ENCODE results near the gene PRM3.
"Not testable (repeated sequence)": the region's sequence is repeated elsewhere in the genome, so short reads cannot be mapped to it uniquely, and the experiment has no call there.

The PRM3 gene

DNA sequence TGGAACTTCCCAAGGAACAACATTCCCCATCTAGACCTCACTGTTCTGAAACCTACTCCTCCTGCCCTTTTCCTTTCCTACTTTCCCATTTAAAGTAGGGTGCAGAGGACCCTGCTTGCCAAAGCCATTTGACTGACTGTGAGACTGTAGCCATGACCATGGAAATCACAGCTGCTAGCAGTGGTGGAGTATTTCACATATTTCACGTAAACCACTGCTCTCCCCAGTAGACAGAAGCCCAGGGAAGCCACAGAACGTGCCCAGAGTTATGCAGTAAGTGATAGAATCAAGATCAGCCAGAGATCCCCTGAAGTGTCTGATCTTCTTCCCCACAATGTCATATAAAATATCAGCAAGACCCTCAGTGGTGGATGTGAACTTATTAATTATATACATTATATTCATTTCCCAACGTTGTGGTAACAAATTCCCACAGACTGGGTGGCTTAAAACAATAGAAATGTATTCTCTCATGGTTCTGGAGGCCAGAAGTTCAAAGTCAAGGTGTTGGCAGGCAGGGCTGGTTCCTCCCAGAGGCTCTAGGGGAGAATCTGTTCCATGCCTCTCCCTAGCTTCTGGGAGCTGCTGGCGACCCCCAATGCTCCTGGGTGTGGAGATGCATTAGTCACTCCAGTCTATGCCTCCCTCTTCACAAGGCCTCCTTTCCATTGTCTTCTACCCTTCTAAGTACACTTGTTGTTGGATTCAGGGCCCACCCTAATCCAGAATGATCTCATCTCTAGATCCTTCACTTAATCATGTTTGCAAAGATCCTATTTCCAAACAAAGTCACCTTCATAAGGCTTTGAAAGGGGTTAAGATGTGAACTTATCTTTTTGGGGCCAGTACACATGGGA lies 28.4 kb upstream of the PRM3 start:
- Histone ChIP-seq H3K36me3 (ENCODE audit: control insufficient read depth, low read depth, low read length) (no peaks in the 10 kb centered on the region), H3K9me3 (ENCODE audit: control insufficient read depth, low read depth, low read length) (no peaks in the 10 kb centered on the region), H3K4me1 (ENCODE audit: control insufficient read depth, low read depth, low read length) (peaks cover 9% of the 10 kb centered on the region), H3K27ac (ENCODE audit: low read length) (no peak overlapping the region), H3K27me3 (ENCODE audit: control insufficient read depth, insufficient read depth, low read length) (no peaks in the 10 kb centered on the region), H3K4me3 (ENCODE audit: low read length) (no peak overlapping the region), H3K9ac (ENCODE audit: low read length) (no peak overlapping the region)

DNA sequence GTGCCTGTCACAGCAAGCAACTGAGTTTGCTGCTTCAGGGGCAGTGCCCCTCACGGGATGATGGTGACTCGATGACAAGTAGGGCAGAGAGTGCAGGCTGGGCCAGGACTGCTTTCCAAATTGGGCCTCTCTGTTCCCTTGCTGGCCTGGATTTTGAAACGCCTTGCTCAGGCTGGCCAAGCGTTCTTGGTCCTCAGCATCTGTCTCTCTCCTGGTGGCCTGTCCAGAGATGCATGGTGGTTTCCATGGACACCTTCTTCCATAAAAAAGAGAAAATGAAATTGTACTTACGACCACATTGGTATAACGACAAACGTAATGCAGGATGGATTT lies 27.1 kb upstream of the PRM3 start:
- peaks cover 11% of the 10 kb centered on the region for H3K4me1 ChIP-seq (ENCODE audit: control insufficient read depth, low read depth, low read length)
- H3K27me3 ChIP-seq (ENCODE audit: control insufficient read depth, insufficient read depth, low read length): no peaks in the 10 kb centered on the region
- no peaks in the 10 kb centered on the region for H3K9me3 ChIP-seq (ENCODE audit: control insufficient read depth, low read depth, low read length)
- no peak overlapping the region for H3K4me3 ChIP-seq (ENCODE audit: low read length)
- H3K36me3 ChIP-seq (ENCODE audit: control insufficient read depth, low read depth, low read length): no peaks in the 10 kb centered on the region
- H3K9ac ChIP-seq (ENCODE audit: low read length): no peak overlapping the region
- no peak overlapping the region for H3K27ac ChIP-seq (ENCODE audit: low read length)

DNA sequence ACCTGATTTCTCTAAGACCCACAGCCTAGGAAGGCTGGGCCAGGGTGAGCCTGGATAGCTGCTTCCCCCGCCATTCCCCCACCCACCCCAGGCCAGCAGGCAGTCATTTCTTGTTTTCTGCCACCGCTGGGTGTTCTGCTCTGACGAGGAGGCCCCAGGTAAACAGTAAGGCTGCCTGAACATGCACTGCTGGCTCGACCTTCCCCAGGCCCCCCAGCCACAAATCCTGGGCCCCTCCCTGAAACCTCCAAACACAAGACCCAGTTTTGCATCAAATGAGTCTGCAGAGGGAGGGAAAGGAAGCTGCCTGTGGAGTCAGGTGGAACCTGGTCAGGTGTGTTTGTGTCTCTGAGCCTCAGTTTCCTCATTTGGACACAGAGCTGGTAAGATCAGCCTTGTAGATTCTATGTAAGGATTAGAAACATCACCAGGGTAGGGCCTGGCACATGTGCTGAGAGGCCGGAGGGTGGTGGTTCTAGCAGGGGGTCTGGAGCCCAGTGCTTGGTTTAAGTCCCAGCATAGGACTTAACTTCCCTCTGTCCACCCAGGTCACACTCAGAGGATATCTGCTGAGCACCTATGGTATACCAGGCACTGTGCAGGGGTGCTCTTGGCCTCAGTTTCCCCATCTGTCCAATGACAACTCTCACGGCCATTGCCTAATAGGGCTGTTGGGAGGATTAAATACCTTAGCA lies 26.6 kb upstream of the PRM3 start:
- no peak overlapping the region for H3K27ac ChIP-seq (ENCODE audit: low read length)
- no peaks in the 10 kb centered on the region for H3K9me3 ChIP-seq (ENCODE audit: control insufficient read depth, low read depth, low read length)
- no peaks in the 10 kb centered on the region for H3K27me3 ChIP-seq (ENCODE audit: control insufficient read depth, insufficient read depth, low read length)
- no peak overlapping the region for H3K9ac ChIP-seq (ENCODE audit: low read length)
- H3K36me3 ChIP-seq (ENCODE audit: control insufficient read depth, low read depth, low read length): no peaks in the 10 kb centered on the region
- H3K4me3 ChIP-seq (ENCODE audit: low read length): no peak overlapping the region
- peaks cover 11% of the 10 kb centered on the region for H3K4me1 ChIP-seq (ENCODE audit: control insufficient read depth, low read depth, low read length)

DNA sequence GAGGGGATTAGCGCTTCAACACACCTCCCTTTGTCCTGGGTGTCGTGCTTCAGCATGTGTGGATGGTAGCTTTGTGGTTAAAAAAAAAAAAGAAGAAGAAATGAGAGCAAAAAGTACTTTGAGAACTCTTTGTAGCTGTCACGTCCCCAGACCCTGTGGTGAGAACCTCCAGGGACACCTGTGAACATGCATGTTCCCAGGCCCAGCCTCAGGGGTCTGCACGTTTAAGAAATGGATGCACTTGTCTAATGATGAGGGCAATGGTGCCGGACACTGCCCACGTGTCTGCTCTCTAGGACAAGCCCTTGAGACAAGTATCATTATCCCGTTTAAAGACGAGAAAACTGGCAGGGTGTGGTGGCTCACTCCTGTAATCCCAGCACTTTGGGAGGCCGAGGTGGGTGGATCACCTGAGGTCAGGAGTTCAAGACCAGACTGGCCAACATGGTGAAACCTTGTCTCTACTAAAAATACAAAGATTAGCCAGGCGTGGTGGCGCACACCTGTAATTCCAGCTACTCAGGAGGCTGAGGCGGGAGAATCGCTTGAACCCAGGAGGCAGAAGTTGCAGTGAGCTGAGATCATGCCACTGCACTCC lies 25.6 kb upstream of the PRM3 start:
- not testable (repeated sequence) for H3K36me3 ChIP-seq (ENCODE audit: control insufficient read depth, low read depth, low read length); H3K27me3 ChIP-seq (ENCODE audit: control insufficient read depth, insufficient read depth, low read length); H3K4me3 ChIP-seq (ENCODE audit: low read length); H3K9ac ChIP-seq (ENCODE audit: low read length); H3K27ac ChIP-seq (ENCODE audit: low read length); H3K9me3 ChIP-seq (ENCODE audit: control insufficient read depth, low read depth, low read length)
- peaks cover 11% of the 10 kb centered on the region for H3K4me1 ChIP-seq (ENCODE audit: control insufficient read depth, low read depth, low read length)

DNA sequence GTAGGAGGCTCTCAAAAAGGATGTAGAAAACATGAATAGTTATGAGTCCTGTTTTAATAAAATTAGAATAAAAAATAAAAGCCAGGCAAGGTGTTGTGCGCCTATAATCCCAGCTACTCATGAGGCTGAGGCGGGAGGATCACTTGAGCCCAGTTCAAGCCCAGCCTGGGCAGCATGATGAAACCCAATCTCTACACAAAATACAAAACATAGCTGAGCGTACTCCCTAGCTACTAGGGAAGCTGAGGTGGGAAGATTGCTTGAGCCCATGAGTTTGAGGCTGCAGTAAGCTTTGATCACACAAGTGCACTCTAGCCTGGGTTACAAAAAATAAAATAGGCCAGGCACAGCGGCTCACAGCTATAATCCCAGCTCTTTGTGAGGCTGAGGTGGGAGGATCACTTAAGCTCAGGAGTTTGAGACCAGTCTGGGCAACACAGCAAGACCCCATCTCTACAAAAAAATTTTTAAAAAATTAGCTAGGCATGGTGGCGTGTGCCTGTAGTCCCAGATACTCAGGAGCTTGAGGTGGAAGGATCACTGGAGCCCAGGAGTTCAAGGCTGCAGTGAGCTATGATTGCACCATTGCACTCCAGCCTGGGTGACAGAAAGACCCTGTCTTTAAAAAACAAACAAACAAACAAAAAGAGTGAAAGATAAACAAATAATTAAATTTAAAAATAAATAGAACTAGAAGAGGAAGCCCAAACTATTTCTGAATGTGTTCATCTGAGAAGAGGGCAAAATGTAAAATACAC lies 24.9 kb upstream of the PRM3 start:
- Histone ChIP-seq H3K9me3 (ENCODE audit: control insufficient read depth, low read depth, low read length) (no peaks in the 10 kb centered on the region), H3K36me3 (ENCODE audit: control insufficient read depth, low read depth, low read length) (no peaks in the 10 kb centered on the region), H3K9ac (ENCODE audit: low read length) (no peak overlapping the region), H3K4me3 (ENCODE audit: low read length) (no peak overlapping the region), H3K27me3 (ENCODE audit: control insufficient read depth, insufficient read depth, low read length) (no peaks in the 10 kb centered on the region), H3K4me1 (ENCODE audit: control insufficient read depth, low read depth, low read length) (peaks cover 11% of the 10 kb centered on the region), H3K27ac (ENCODE audit: low read length) (no peak overlapping the region)

DNA sequence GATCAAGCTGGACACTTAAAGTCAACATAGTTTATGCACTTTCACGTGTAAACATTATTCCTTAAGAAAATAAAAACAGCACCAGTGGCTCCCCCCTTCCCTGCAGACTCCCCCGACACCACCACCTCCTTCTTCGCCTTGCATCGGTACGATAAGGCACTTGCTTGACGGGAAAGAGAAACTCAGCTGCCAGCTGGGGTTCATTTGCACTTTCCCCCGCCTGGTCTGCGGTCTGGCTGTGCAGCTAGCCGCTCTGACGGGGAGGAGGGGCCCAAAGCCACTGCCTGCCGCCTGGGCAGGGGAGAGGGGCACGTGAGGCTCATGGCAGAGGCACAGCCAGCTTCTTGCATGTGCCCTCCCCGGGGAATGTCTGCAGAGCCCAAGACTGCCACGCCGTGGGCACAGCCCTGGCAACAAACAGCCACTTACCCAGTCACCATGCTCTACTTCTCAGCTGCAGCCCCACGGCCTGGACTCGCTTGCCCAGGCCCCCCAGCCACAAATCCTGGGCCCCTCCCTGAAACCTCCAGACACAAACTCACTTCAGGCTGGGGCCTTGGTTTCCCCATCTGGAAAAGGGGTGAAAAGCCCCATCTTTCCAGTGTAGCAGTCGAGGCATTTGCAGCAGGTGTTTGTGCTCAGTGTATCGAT lies 24.2 kb upstream of the PRM3 start:
- no peaks in the 10 kb centered on the region for H3K36me3 ChIP-seq (ENCODE audit: control insufficient read depth, low read depth, low read length)
- no peaks in the 10 kb centered on the region for H3K9me3 ChIP-seq (ENCODE audit: control insufficient read depth, low read depth, low read length)
- H3K27ac ChIP-seq (ENCODE audit: low read length): no peak overlapping the region
- peaks cover 11% of the 10 kb centered on the region for H3K4me1 ChIP-seq (ENCODE audit: control insufficient read depth, low read depth, low read length)
- H3K9ac ChIP-seq (ENCODE audit: low read length): no peak overlapping the region
- no peak overlapping the region for H3K4me3 ChIP-seq (ENCODE audit: low read length)
- no peaks in the 10 kb centered on the region for H3K27me3 ChIP-seq (ENCODE audit: control insufficient read depth, insufficient read depth, low read length)

DNA sequence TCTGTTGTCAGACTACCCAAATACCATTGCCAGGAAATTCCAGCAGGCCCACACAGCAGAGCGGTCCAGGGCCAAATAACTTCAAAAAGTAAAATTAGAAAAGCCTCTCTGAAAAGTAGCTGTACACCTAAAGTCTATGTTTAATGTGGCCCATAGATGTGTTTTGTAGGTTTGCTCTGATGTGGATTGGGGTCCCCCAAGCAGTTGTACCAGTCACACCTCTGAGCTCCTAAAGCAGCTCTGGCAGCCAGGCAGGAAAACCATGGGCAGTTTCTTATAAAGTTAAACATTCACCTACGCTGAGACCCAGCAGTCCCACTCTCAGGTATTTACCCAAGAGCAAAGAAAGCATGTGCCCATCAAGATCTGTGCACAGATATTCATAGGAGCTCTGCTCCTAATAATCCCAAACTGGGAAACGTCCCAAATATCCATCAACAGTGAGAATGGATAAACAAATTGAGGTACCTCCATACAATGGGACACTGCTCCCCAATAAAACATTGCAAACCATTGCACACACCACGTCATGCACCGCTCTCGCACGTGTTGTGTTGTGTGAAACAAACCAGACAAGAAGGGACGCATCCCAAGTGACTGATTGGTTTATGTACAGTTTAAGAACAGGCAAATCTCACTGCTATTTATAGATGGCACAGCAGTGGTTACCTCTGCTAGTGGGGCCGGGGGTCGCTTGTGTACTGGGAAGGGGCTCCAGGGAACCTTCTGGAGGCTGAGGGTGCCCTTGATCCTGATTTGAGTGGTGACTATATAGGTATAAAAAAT lies 23.5 kb upstream of the PRM3 start:
- Histone ChIP-seq H3K9me3 (ENCODE audit: control insufficient read depth, low read depth, low read length) (no peaks in the 10 kb centered on the region), H3K27me3 (ENCODE audit: control insufficient read depth, insufficient read depth, low read length) (no peaks in the 10 kb centered on the region), H3K27ac (ENCODE audit: low read length) (no peak overlapping the region), H3K4me1 (ENCODE audit: control insufficient read depth, low read depth, low read length) (peaks cover 11% of the 10 kb centered on the region), H3K36me3 (ENCODE audit: control insufficient read depth, low read depth, low read length) (no peaks in the 10 kb centered on the region), H3K4me3 (ENCODE audit: low read length) (no peak overlapping the region), H3K9ac (ENCODE audit: low read length) (no peak overlapping the region)

DNA sequence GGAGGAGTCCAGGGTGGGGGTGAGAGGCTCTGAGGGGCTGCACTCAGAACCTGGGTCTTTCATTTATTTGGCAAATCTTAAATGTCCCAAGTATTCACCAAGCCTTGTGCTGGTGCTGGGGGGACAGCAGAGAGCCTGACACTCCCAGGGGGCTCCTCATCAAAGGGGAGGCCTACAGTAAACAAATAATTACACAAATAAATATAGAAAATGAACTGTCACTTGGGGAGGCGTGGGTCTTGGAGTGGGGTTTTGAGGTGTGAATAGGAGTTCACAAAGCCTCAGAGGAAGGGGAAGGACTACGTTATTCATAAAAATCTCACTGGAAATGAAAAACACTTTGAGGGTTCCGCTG lies 22.9 kb upstream of the PRM3 start:
- Histone ChIP-seq H3K4me3 (ENCODE audit: low read length) (no peak overlapping the region), H3K27ac (ENCODE audit: low read length) (no peak overlapping the region), H3K4me1 (ENCODE audit: control insufficient read depth, low read depth, low read length) (peaks cover 13% of the 10 kb centered on the region), H3K36me3 (ENCODE audit: control insufficient read depth, low read depth, low read length) (no peaks in the 10 kb centered on the region), H3K9me3 (ENCODE audit: control insufficient read depth, low read depth, low read length) (no peaks in the 10 kb centered on the region), H3K27me3 (ENCODE audit: control insufficient read depth, insufficient read depth, low read length) (no peaks in the 10 kb centered on the region), H3K9ac (ENCODE audit: low read length) (no peak overlapping the region)

DNA sequence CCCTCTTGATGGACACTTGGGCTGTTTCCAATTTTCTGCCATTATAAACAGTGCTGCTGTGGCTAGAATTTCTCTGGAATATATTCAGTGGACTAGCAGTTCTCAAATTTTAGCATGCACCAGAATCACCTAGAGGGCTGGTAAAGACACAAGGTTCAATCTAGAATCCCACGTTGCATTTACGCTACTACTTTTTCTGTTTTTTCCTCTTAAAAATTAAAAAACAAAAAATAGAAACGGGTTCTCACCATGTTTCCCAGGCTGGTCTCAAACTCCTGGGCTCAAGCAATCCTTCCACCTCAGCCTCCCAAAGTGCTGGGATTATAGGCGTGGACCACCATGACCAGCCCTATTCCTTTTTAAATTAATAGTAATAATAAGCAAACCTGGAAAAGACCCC lies 22.2 kb upstream of the PRM3 start:
- Histone ChIP-seq H3K9ac (ENCODE audit: low read length) (no peak overlapping the region), H3K9me3 (ENCODE audit: control insufficient read depth, low read depth, low read length) (no peaks in the 10 kb centered on the region), H3K4me1 (ENCODE audit: control insufficient read depth, low read depth, low read length) (peaks cover 19% of the 10 kb centered on the region), H3K27me3 (ENCODE audit: control insufficient read depth, insufficient read depth, low read length) (no peaks in the 10 kb centered on the region), H3K4me3 (ENCODE audit: low read length) (no peak overlapping the region), H3K27ac (ENCODE audit: low read length) (no peak overlapping the region), H3K36me3 (ENCODE audit: control insufficient read depth, low read depth, low read length) (no peaks in the 10 kb centered on the region)

DNA sequence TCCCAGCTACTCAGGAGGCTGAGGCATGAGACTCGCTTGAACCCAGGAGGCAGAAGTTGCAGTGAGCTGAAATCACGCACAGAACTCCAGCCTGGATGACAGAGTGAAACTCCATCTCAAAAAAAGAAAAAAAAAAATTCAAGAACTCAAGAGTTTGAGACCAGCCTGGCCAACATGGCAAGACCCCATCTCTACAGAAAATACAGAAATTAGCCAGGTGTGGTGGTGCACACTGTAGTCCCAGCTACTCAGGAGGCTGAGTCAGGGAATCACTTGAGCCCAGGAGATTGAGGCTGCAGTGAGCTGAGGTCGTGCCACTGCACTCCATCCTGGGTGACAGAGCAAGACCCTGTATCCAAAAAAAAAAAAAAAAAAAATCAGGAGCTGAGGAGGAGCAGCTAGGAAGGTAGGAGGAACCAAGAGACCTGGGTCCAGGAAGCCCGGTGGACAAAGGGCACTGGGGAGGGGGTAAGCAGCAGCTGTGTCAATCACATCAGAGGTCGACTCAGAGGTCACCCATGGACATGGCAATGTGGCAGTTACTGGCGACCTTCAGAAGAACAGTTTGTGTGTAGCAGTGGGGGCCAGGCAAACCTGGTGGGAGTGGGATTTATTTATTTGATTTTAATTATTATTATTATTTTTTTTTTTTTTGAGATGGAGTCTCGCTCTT lies 18.8 kb upstream of the PRM3 start:
- Histone ChIP-seq H3K4me1 (ENCODE audit: control insufficient read depth, low read depth, low read length) (peaks cover 12% of the 10 kb centered on the region), H3K4me3 (ENCODE audit: low read length) (no peak overlapping the region), H3K9me3 (ENCODE audit: control insufficient read depth, low read depth, low read length) (no peaks in the 10 kb centered on the region), H3K27me3 (ENCODE audit: control insufficient read depth, insufficient read depth, low read length) (no peaks in the 10 kb centered on the region), H3K27ac (ENCODE audit: low read length) (no peak overlapping the region), H3K9ac (ENCODE audit: low read length) (no peak overlapping the region), H3K36me3 (ENCODE audit: control insufficient read depth, low read depth, low read length) (no peaks in the 10 kb centered on the region)

Measured in iPS-18a (cell line).